Measurements from ENCODE around the gene ZNF98. TPM values are rescaled to one million over a fixed set of nuclear protein-coding genes. Genes with fewer than 3 reads are reported as not detected.

Gene ZNF98
- not detected in 2 replicates for polyA plus RNA-seq (2012; rRNA removed)
- not detected in 2 replicates for polyA plus RNA-seq (2012; cell fraction: cytosol; rRNA removed)
- not detected in 2 replicates for polyA plus RNA-seq (2012; cell fraction: nucleus; rRNA removed)

DNA sequence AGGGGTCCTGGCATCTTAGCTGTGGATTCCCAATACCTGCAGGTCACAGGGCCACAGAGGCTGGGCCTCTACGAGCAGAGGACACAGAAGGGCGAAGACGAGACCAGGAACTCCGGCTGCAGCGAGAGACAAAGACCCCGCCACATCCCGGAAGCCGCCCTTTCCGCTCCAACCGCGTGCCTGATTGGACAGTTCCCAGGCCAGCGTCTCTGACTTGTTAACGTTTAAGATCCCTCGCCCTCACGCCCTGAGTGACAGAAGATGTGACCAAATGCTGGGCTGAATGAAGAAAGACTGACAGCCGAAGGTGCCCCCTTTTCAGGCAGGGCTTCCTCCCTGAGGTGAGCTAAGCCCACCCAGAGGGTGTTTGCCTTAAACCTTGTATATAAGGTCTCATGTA lies at the start of gene ZNF98:
TSS of gene ZNF98 (minus strand) at position 136 of the 400 bp plus-strand sequence. CDS start at position 14, 122 bp downstream.
- Histone ChIP-seq H3K4me2 (no peak within 1 kb of the TSS), H3K9ac (no peak within 1 kb of the TSS), H3K9me3 (no peaks in the 10 kb centered on the region), H3K79me2 (ENCODE audit: insufficient read depth) (no peaks in the 10 kb centered on the region), H3K27ac (ENCODE audit: low read depth in 2 of 2, low read length in 1 of 2) (no peak within 1 kb of the TSS), H3K9me2 (no peaks in the 10 kb centered on the region), H3K36me3 (replicated peaks in 1 of 2; ENCODE audit: control insufficient read depth in 1 of 2, insufficient read depth in 2 of 2, low read length in 1 of 2) (no peaks in the 10 kb centered on the region), H2AFZ (ENCODE audit: low read depth) (no peak within 1 kb of the TSS), H3K4me1 (ENCODE audit: control insufficient read depth in 1 of 2, insufficient read depth in 2 of 2, low read depth in 1 of 2, low read length in 1 of 2) (no peaks in the 10 kb centered on the region), H3K4me3 (ENCODE audit: low read depth in 2 of 2, low read length in 1 of 2) (no peak within 1 kb of the TSS), H4K20me1 (ENCODE audit: insufficient read depth) (no peaks in the 10 kb centered on the region), H3F3A (replicated peaks; ENCODE audit: insufficient read depth) (no peaks in the 10 kb centered on the region), H3K27me3 (ENCODE audit: insufficient read depth) (no peaks in the 10 kb centered on the region)
- TF ChIP-seq SIN3A (IDR thresholded peaks at IDR 0.05; ENCODE audit: borderline replicate concordance, low read depth, low read length) (no peak), FOSL2 (IDR thresholded peaks at IDR 0.05; ENCODE audit: borderline replicate concordance, low read depth) (no peak), RXRA (IDR thresholded peaks at IDR 0.05; ENCODE audit: borderline replicate concordance, low read depth) (no peak), FOXM1 (IDR thresholded peaks at IDR 0.05; ENCODE audit: low read depth) (no peak)
- TF ChIP-seq, protein P1, sequence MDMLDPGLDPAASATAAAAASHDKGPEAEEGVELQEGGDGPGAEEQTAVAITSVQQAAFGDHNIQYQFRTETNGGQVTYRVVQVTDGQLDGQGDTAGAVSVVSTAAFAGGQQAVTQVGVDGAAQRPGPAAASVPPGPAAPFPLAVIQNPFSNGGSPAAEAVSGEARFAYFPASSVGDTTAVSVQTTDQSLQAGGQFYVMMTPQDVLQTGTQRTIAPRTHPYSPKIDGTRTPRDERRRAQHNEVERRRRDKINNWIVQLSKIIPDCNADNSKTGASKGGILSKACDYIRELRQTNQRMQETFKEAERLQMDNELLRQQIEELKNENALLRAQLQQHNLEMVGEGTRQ (IDR thresholded peaks at IDR 0.05; ENCODE audit: borderline replicate concordance, low read depth, low read length) = no peak
- ChIA-PET CTCF (no interaction called here), POLR2A (no interaction called here)
- 6% methylated on average over 6 of the region's 16 CpGs for WGBS (ENCODE audit: low lambda C conversion rate)
- DNase-seq = no peak

DNA sequence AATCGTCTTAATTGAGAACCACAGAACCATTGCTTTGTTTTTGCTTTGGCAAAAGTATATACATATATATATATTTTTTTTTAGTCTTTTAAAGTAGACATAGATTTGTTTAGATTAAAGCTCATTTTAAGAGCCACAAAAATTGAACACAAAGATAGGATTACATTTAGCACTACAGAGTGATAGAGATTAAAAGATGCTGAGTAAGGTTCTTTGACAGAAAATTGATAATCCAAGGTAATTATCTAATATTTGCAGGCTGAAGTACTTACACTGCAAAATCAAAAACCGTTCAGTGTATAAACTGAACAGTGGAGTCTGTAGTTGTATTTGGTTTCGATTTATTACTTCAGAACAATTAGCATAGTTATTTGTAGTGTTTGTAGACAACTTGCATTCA lies 24.5 kb upstream of the ZNF98 start:
- Histone ChIP-seq H3K9ac (no peak overlapping the region), H3K27me3 (ENCODE audit: insufficient read depth) (no peaks in the 10 kb centered on the region), H2AFZ (ENCODE audit: low read depth) (no peak overlapping the region), H3K9me3 (peaks cover 12% of the 10 kb centered on the region), H3K4me3 (ENCODE audit: low read depth in 2 of 2, low read length in 1 of 2) (no peak overlapping the region), H3K4me1 (ENCODE audit: control insufficient read depth in 1 of 2, insufficient read depth in 2 of 2, low read depth in 1 of 2, low read length in 1 of 2) (no peaks in the 10 kb centered on the region), H3K36me3 (replicated peaks in 1 of 2; ENCODE audit: control insufficient read depth in 1 of 2, insufficient read depth in 2 of 2, low read length in 1 of 2) (no peaks in the 10 kb centered on the region), H4K20me1 (ENCODE audit: insufficient read depth) (no peaks in the 10 kb centered on the region), H3F3A (replicated peaks; ENCODE audit: insufficient read depth) (no peaks in the 10 kb centered on the region), H3K4me2 (no peak overlapping the region), H3K79me2 (ENCODE audit: insufficient read depth) (no peaks in the 10 kb centered on the region), H3K9me2 (no peaks in the 10 kb centered on the region), H3K27ac (ENCODE audit: low read depth in 2 of 2, low read length in 1 of 2) (no peak overlapping the region)
- under 1% methylated on average over 3 of the region's 3 CpGs for WGBS (ENCODE audit: low lambda C conversion rate)
- DNase-seq = no peak
- TF ChIP-seq MXI1 (IDR thresholded peaks at IDR 0.05; ENCODE audit: low read depth, low read length) = no peak
- POLR2A ChIA-PET = no interaction called here
- CTCF ChIA-PET = no interaction called here

DNA sequence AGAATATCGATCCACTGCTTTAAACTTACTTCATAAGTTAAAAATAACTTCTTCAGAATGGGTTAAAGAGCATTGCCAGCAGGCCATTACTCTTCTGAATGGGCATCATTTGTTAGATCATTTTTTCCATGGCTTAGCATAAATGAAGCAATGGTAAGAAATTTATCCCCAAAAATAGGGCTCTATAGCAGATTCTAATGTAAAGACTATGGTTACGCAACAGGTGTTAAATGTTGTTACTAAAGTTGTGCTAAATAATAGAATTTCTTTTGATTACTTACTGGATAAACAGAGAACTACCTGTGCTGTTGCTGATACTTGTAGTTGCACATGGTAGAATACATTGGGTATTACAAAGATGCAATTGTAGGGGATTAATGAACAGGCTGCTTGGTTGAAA lies 15.9 kb upstream of the ZNF98 start:
- H3F3A ChIP-seq (replicated peaks; ENCODE audit: insufficient read depth) = no peaks in the 10 kb centered on the region
- no peaks in the 10 kb centered on the region for H3K9me2 ChIP-seq
- no peak for DNase-seq
- H3K9me3 ChIP-seq = peaks cover 4% of the 10 kb centered on the region; the same call in 1 of the 2 replicates
- no peak overlapping the region for H3K4me2 ChIP-seq
- ChIA-PET POLR2A (no interaction called here), CTCF (no interaction called here)
- WGBS (ENCODE audit: low lambda C conversion rate) = 19% methylated on average over 2 of the region's 2 CpGs
- H3K27me3 ChIP-seq (ENCODE audit: insufficient read depth) = no peaks in the 10 kb centered on the region
- no peaks in the 10 kb centered on the region for H4K20me1 ChIP-seq (ENCODE audit: insufficient read depth)
- H3K79me2 ChIP-seq (ENCODE audit: insufficient read depth) = no peaks in the 10 kb centered on the region
- H3K9ac ChIP-seq = no peak overlapping the region
- H2AFZ ChIP-seq (ENCODE audit: low read depth) = no peak overlapping the region
- no peaks in the 10 kb centered on the region for H3K36me3 ChIP-seq (replicated peaks in 1 of 2; ENCODE audit: control insufficient read depth in 1 of 2, insufficient read depth in 2 of 2, low read length in 1 of 2)
- H3K27ac ChIP-seq (ENCODE audit: low read depth in 2 of 2, low read length in 1 of 2) = no peak overlapping the region
- no peaks in the 10 kb centered on the region for H3K4me1 ChIP-seq (ENCODE audit: control insufficient read depth in 1 of 2, insufficient read depth in 2 of 2, low read depth in 1 of 2, low read length in 1 of 2)
- no peak overlapping the region for H3K4me3 ChIP-seq (ENCODE audit: low read depth in 2 of 2, low read length in 1 of 2)
- TF ChIP-seq FOXM1 (IDR thresholded peaks at IDR 0.05; ENCODE audit: low read depth) = no peak
- TF ChIP-seq, protein P1 (IDR thresholded peaks at IDR 0.05; ENCODE audit: borderline replicate concordance, low read depth, low read length) = no peak
- TF ChIP-seq RXRA (IDR thresholded peaks at IDR 0.05; ENCODE audit: borderline replicate concordance, low read depth) = no peak
- TF ChIP-seq, protein P2, sequence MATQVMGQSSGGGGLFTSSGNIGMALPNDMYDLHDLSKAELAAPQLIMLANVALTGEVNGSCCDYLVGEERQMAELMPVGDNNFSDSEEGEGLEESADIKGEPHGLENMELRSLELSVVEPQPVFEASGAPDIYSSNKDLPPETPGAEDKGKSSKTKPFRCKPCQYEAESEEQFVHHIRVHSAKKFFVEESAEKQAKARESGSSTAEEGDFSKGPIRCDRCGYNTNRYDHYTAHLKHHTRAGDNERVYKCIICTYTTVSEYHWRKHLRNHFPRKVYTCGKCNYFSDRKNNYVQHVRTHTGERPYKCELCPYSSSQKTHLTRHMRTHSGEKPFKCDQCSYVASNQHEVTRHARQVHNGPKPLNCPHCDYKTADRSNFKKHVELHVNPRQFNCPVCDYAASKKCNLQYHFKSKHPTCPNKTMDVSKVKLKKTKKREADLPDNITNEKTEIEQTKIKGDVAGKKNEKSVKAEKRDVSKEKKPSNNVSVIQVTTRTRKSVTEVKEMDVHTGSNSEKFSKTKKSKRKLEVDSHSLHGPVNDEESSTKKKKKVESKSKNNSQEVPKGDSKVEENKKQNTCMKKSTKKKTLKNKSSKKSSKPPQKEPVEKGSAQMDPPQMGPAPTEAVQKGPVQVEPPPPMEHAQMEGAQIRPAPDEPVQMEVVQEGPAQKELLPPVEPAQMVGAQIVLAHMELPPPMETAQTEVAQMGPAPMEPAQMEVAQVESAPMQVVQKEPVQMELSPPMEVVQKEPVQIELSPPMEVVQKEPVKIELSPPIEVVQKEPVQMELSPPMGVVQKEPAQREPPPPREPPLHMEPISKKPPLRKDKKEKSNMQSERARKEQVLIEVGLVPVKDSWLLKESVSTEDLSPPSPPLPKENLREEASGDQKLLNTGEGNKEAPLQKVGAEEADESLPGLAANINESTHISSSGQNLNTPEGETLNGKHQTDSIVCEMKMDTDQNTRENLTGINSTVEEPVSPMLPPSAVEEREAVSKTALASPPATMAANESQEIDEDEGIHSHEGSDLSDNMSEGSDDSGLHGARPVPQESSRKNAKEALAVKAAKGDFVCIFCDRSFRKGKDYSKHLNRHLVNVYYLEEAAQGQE (IDR thresholded peaks at IDR 0.05; ENCODE audit: low read depth, low read length) = no peak
- TF ChIP-seq FOSL2 (IDR thresholded peaks at IDR 0.05; ENCODE audit: borderline replicate concordance, low read depth) = no peak
- TF ChIP-seq RCOR1 (IDR thresholded peaks at IDR 0.05; ENCODE audit: low read length) = no peak
- TF ChIP-seq, protein P3, sequence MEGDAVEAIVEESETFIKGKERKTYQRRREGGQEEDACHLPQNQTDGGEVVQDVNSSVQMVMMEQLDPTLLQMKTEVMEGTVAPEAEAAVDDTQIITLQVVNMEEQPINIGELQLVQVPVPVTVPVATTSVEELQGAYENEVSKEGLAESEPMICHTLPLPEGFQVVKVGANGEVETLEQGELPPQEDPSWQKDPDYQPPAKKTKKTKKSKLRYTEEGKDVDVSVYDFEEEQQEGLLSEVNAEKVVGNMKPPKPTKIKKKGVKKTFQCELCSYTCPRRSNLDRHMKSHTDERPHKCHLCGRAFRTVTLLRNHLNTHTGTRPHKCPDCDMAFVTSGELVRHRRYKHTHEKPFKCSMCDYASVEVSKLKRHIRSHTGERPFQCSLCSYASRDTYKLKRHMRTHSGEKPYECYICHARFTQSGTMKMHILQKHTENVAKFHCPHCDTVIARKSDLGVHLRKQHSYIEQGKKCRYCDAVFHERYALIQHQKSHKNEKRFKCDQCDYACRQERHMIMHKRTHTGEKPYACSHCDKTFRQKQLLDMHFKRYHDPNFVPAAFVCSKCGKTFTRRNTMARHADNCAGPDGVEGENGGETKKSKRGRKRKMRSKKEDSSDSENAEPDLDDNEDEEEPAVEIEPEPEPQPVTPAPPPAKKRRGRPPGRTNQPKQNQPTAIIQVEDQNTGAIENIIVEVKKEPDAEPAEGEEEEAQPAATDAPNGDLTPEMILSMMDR (IDR thresholded peaks at IDR 0.05) = no peak
- TF ChIP-seq, protein P4, sequence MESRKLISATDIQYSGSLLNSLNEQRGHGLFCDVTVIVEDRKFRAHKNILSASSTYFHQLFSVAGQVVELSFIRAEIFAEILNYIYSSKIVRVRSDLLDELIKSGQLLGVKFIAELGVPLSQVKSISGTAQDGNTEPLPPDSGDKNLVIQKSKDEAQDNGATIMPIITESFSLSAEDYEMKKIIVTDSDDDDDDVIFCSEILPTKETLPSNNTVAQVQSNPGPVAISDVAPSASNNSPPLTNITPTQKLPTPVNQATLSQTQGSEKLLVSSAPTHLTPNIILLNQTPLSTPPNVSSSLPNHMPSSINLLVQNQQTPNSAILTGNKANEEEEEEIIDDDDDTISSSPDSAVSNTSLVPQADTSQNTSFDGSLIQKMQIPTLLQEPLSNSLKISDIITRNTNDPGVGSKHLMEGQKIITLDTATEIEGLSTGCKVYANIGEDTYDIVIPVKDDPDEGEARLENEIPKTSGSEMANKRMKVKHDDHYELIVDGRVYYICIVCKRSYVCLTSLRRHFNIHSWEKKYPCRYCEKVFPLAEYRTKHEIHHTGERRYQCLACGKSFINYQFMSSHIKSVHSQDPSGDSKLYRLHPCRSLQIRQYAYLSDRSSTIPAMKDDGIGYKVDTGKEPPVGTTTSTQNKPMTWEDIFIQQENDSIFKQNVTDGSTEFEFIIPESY (IDR thresholded peaks at IDR 0.05; ENCODE audit: borderline replicate concordance, low read depth) = no peak

Measured in SK-N-SH (cell line).